Psoas muscle (tissue), 8 donors: ENCODE results near the gene CNST. TPM values are rescaled to one million over a fixed set of nuclear protein-coding genes. Genes with fewer than 3 reads are reported as not detected.
"Not testable (repeated sequence)": the region's sequence is repeated elsewhere in the genome, so short reads cannot be mapped to it uniquely, and the experiment has no call there.

Experiments
- ATAC-seq, 4 donors: fragments of 200-7000 bp; cut with Tn5 transposase; one replicate each; pipeline ENCODE4 v1.9.1; 2020; ENCODE audit warnings: moderate library complexity in 3 of 4, mild to moderate bottlenecking in 2 of 4
- DNase-seq, 2 donors: peaks; one replicate each; pipeline ENCODE4 v3.0.0-alpha.2; 2020
- H3K27ac ChIP-seq: fragments of 200-600 bp; one replicate; pipeline ENCODE4 v1.8.0; 2022
- H3K27me3 ChIP-seq, 3 donors: fragments of 200-600 bp in 1 of 3; one replicate each; pipeline versions ENCODE4 v1.6.1 to v1.8.0; 2013 to 2022; ENCODE audit warnings: low read length in 2 of 3, mild to moderate bottlenecking in 2 of 3, moderate library complexity in 1 of 3; ENCODE audit not compliant: insufficient read depth in 3 of 3
- H3K36me3 ChIP-seq, 2 donors: fragments of 200-600 bp in 1 of 2; one replicate each; pipeline versions ENCODE4 v1.6.1 to v1.8.0; 2013 to 2022; ENCODE audit warnings: low read depth in 1 of 2, mild to moderate bottlenecking in 1 of 2, moderate library complexity in 1 of 2; ENCODE audit not compliant: insufficient read depth in 1 of 2
- H3K4me1 ChIP-seq: fragments of 200-600 bp; one replicate; pipeline ENCODE4 v1.8.0; 2022
- H3K4me3 ChIP-seq: fragments of 200-600 bp; one replicate; pipeline ENCODE4 v1.8.0; 2022; ENCODE audit warnings: mild to moderate bottlenecking
- H3K9me3 ChIP-seq: fragments of 200-600 bp; one replicate; pipeline ENCODE4 v1.8.0; 2022
- CTCF ChIP-seq: fragments of 200-600 bp; IDR thresholded peaks from one replicate; pipeline ENCODE4 v1.8.0; 2022; ENCODE audit warnings: antibody characterized with exemption
- WGBS, 3 donors: extraction: QIAGEN DNeasy Blood & Tissue Kit; methylation state at CpG; one replicate each; pipeline versions ENCODE4 v1.1.6 to v1.1.7; 2013; 5-methylcytosine and 5-hydroxymethylcytosine counted together
- intact Hi-C, 2 donors: fragments of 100-400 bp; cut with DNase I; formaldehyde crosslinking; loops; one replicate each; pipeline versions ENCODE4 v1.11.0 to v1.14.2; 2022
- polyA plus RNA-seq, 3 donors: library from polyadenylated mRNA; stranded (reverse); fragments of 200-250 nt; gene quantifications; one replicate each; pipeline ENCODE4 v1.2.3, GENCODE V29; 2013
- total RNA-seq, 4 donors: library from RNA; stranded (reverse); fragmentation: NEBNext Ultra II Directional in 2 of 4; extraction: Animal tissue kit (Norgen Biotek cat#: 25700) in 2 of 4; gene quantifications; one replicate each; pipeline versions ENCODE4 v1.2.1 to v1.2.4, GENCODE V29; 2021 to 2023
- donor health status: healthy with polysubstance abuse.
- donor health status: DM: no; HTN: no; CAD: no; lungs with moderate emphysema.
- donor health status: Bipolar disorder and iron deficiency.
- donor health status: healthy.
- donor health status: DM: yes; HTN: yes; CAD: no.
- donor health status: DM: no; HTN: no; CAD: no.
- donor health status: DM: no; HTN: no; CAD: no.
- donor health status: DM: yes; HTN: yes; CAD: no.

Gene CNST
- total and polyA plus RNA-seq, 7 donors, result 9.7 to 64.8 (median 19.5) TPM

- no peak for DNase-seq
- Histone ChIP-seq H3K9me3 (no peaks in the 10 kb centered on the region), H3K36me3 (peaks cover 0 to 3% of the 10 kb centered on the region in 2 donors), H3K4me1 (peaks cover 44% of the 10 kb centered on the region), H3K4me3 (no peak overlapping the region), H3K27ac (no peak overlapping the region), H3K27me3 (no peaks in the 10 kb centered on the region)
- no peak for TF ChIP-seq CTCF
- 79 to 89% (median 81%) methylated on average over 3 of the region's 3 CpGs for WGBS, 3 donors
- intact Hi-C loops, result no loop called here
- ATAC-seq, result no peak
Observed at GRCh38 chr1:246587032-246587431, 20.8 kb downstream of the CNST start.

GRCh38 chr1:246587606-246588005, 21.4 kb downstream of the CNST start:
- H3K4me1 ChIP-seq, result peaks cover 44% of the 10 kb centered on the region
- 65 to 71% (median 67%) methylated on average over 3 of the region's 3 CpGs for WGBS, 3 donors
- ATAC-seq, result no peak

GRCh38 chr1:246588159-246588721, 22.0 kb downstream of the CNST start:
- H3K4me3 ChIP-seq, result no peak overlapping the region
- H3K27me3 ChIP-seq, result no peaks in the 10 kb centered on the region
- H3K4me1 ChIP-seq, result peaks cover 40% of the 10 kb centered on the region
- peak overlapping the region; percentile 27 for H3K27ac ChIP-seq
- peak; percentile 33 to 64 (median 49) for ATAC-seq
- no peak for TF ChIP-seq CTCF
- H3K36me3 ChIP-seq, result peaks cover 0 to 11% of the 10 kb centered on the region in 2 donors
- no peak for DNase-seq
- H3K9me3 ChIP-seq, result no peaks in the 10 kb centered on the region
- 66 to 79% (median 73%) methylated on average over 2 of the region's 2 CpGs for WGBS, 3 donors
- intact Hi-C loops, result no loop called here

More at GRCh38 chr1:246587606-246588005, 21.4 kb downstream of the CNST start:
- Histone ChIP-seq H3K4me3 (no peak overlapping the region), H3K27ac (peak overlapping the region; percentile 27), H3K27me3 (no peaks in the 10 kb centered on the region), H3K9me3 (no peaks in the 10 kb centered on the region), H3K36me3 (peaks cover 0 to 9% of the 10 kb centered on the region in 2 donors)
- intact Hi-C loops, result no loop called here
- DNase-seq, result no peak
- no peak for TF ChIP-seq CTCF

GRCh38 chr1:246589919-246590318, 23.7 kb downstream of the CNST start:
- H3K27ac ChIP-seq, ATAC-seq, H3K27me3 ChIP-seq, DNase-seq, H3K9me3 ChIP-seq, intact Hi-C loops, H3K4me3 ChIP-seq: not testable (repeated sequence)
- peaks cover 25% of the 10 kb centered on the region for H3K4me1 ChIP-seq
- peaks cover 0 to 24% of the 10 kb centered on the region in 2 donors for H3K36me3 ChIP-seq
- WGBS, 3 donors, result 96 to 99% (median 98%) methylated on average over 9 of the region's 10 CpGs

- ATAC-seq (no peak), DNase-seq (no peak)
- intact Hi-C loops, result no loop called here
- peaks cover 0 to 30% of the 10 kb centered on the region in 2 donors for H3K36me3 ChIP-seq
- no peak for TF ChIP-seq CTCF
- no peaks in the 10 kb centered on the region for H3K27me3 ChIP-seq
- peaks cover 21% of the 10 kb centered on the region for H3K4me1 ChIP-seq
- H3K9me3 ChIP-seq, result no peaks in the 10 kb centered on the region
- H3K27ac ChIP-seq, result no peak overlapping the region
- H3K4me3 ChIP-seq, result no peak overlapping the region
Observed at GRCh38 chr1:246591047-246591446, 24.8 kb downstream of the CNST start.
